Thyroid gland (tissue), 4 donors: ENCODE measurements around the gene TBRG4.

Source experiments
- CTCF ChIP-seq, 6 experiments: fragments of 200-600 bp in 3 of 6; fragments of 450-650 bp in 3 of 6; sonication (generic) in 3 of 6; IDR thresholded peaks; one replicate each; pipeline ENCODE4 v1.5.1; 2016 to 2019; ENCODE audit warnings: antibody characterized with exemption in 6 of 6, mild to moderate bottlenecking in 2 of 6, inconsistent platforms in 1 of 6, moderate library complexity in 1 of 6
- POLR2A ChIP-seq, 2 donors: fragments of 450-650 bp; IDR thresholded peaks; one replicate each; pipeline ENCODE4 v1.6.1; 2017; ENCODE audit warnings: antibody characterized with exemption in 2 of 2, mild to moderate bottlenecking in 2 of 2, moderate library complexity in 1 of 2

- TF ChIP-seq CTCF (IDR thresholded peaks at IDR 0.05), result no peak
- no peak for TF ChIP-seq POLR2A (IDR thresholded peaks at IDR 0.05)
These were observed 14.7 kb upstream of the TBRG4 start for GRCh38 chr7:45126201-45126600.
